ENCODE data around the gene CPSF4.

GRCh38 chr7:99406557-99406956, 32.2 kb upstream of the CPSF4 start:
- no peak for TF ChIP-seq FOXM1 (IDR thresholded peaks at IDR 0.05; ENCODE audit: borderline replicate concordance)
- TF ChIP-seq TARDBP (IDR thresholded peaks at IDR 0.05) = no peak
